KG1 (cell line): ENCODE data around the gene SNORC.

ENCODE experiments used
- DNase-seq: peaks from one replicate; lab custom pipeline; 2025; lab: John Stamatoyannopoulos, UW

Gene SNORC

GRCh38 chr2:232882505-232883115 lies 12.5 kb downstream of the SNORC start:
- DNase-seq: no peak

GRCh38 chr2:232883116-232883721 lies 13.2 kb downstream of the SNORC start:
- no peak for DNase-seq

GRCh38 chr2:232884001-232884421 lies 13.9 kb downstream of the SNORC start:
- no peak for DNase-seq

- no peak for DNase-seq
Measured at GRCh38 chr2:232884549-232885263, 14.6 kb downstream of the SNORC start.

- no peak for DNase-seq
Measured at GRCh38 chr2:232885264-232885961, 15.3 kb downstream of the SNORC start.

- DNase-seq: no peak
Measured at GRCh38 chr2:232886176-232886575, 16.1 kb downstream of the SNORC start.

GRCh38 chr2:232886632-232887031 lies 16.6 kb downstream of the SNORC start:
- no peak for DNase-seq

GRCh38 chr2:232887171-232887850 lies 17.2 kb downstream of the SNORC start:
- no peak for DNase-seq

GRCh38 chr2:232888099-232888836 lies 18.2 kb downstream of the SNORC start:
- DNase-seq: no peak

GRCh38 chr2:232888839-232889529 lies 18.9 kb downstream of the SNORC start:
- no peak for DNase-seq

- no peak for DNase-seq
Measured at GRCh38 chr2:232889876-232890401, 19.9 kb downstream of the SNORC start.

- DNase-seq: no peak
Measured at GRCh38 chr2:232890536-232890895, 20.5 kb downstream of the SNORC start.

- no peak for DNase-seq
Measured at GRCh38 chr2:232890896-232891601, 21.0 kb downstream of the SNORC start.

- no peak for DNase-seq
Measured at GRCh38 chr2:232891621-232892071, 21.6 kb downstream of the SNORC start.

- DNase-seq: no peak
Measured at GRCh38 chr2:232892221-232892620, 22.2 kb downstream of the SNORC start.

GRCh38 chr2:232892843-232893242 lies 22.8 kb downstream of the SNORC start:
- DNase-seq: no peak

GRCh38 chr2:232893834-232894233 lies 23.8 kb downstream of the SNORC start:
- DNase-seq: no peak

- DNase-seq: no peak
Measured at GRCh38 chr2:232894251-232894650, 24.2 kb downstream of the SNORC start.

- no peak for DNase-seq
Measured at GRCh38 chr2:232894746-232895145, 24.7 kb downstream of the SNORC start.

GRCh38 chr2:232896111-232896510 lies 26.0 kb downstream of the SNORC start:
- no peak for DNase-seq
